K562 (cell line): ENCODE data around the gene ASPG. TPM values are rescaled to one million over a fixed set of nuclear protein-coding genes. Genes with fewer than 3 reads are reported as not detected.
"Not testable (repeated sequence)": the region's sequence is repeated elsewhere in the genome, so short reads cannot be mapped to it uniquely, and the experiment has no call there.

ENCODE experiments used
- ATAC-seq: fragments of 200-7000 bp; cut with Tn5 transposase; 3 replicates; pipeline ENCODE4 v1.9.1; 2020; ENCODE audit warnings: moderate library complexity
- BruUV-seq: library from RNA; stranded (reverse); fragments of 400-500 nt; replicated peaks from 2 replicates; lab custom pipeline; 2021; lab: Mats Ljungman, UMichigan
- CTCF ChIA-PET: fragments of 300-600 bp; formaldehyde crosslinking; extraction: SDS; loops from one replicate; lab custom pipeline; 2021; ENCODE audit warnings: low intra/inter-chr PET ratio; lab: Yijun Ruan, JAX
- POLR2A ChIA-PET: fragments of 300-600, 350-650 bp; sonication (Branson Sonifier 250); formaldehyde crosslinking; extraction: SDS; loops from one replicate; lab custom pipeline; 2021; ENCODE audit warnings: antibody characterized with exemption, inconsistent platforms; lab: Yijun Ruan, JAX
- DNase-seq, 4 experiments: peaks; one replicate each; pipeline versions ENCODE4 v3.0.0 to v3.0.0-alpha.2; 2011 to 2018; ENCODE audit warnings: low spot score in 3 of 4, mixed read lengths in 3 of 4; ENCODE audit errors: extremely low read depth in 1 of 4
- FAIRE-seq: peaks from 2 replicates; lab custom pipeline; 2011; peaks lifted over from hg19 to GRCh38; lab: Jason Lieb, UNC
- H2AFZ ChIP-seq: 2 replicates; pipeline ENCODE4 v1.6.0; 2011; ENCODE audit warnings: low read depth, low read length, control low read depth, inconsistent platforms
- H3K27ac ChIP-seq: fragments of 200-600 bp; 3 replicates; pipeline ENCODE4 v1.8.0; 2011; ENCODE audit warnings: low read depth, mild to moderate bottlenecking, control low read depth, inconsistent platforms, low read length, moderate library complexity, mixed read lengths; ENCODE audit errors: extremely low read depth
- H3K27me3 ChIP-seq, 2 experiments: fragments of 300-600 bp in 1 of 2; 2 replicates in 1 of 2; 3 replicates in 1 of 2; pipeline versions ENCODE4 v1.6.0 to v1.8.0; 2011; ENCODE audit warnings: inconsistent platforms in 2 of 2, low read length in 2 of 2, mild to moderate bottlenecking in 1 of 2, mixed read lengths in 1 of 2, moderate library complexity in 1 of 2; ENCODE audit not compliant: control insufficient read depth in 2 of 2, insufficient read depth in 2 of 2
- H3K36me3 ChIP-seq: fragments of 300-600 bp; 3 replicates; pipeline ENCODE4 v1.8.0; 2011; ENCODE audit warnings: mild to moderate bottlenecking, low read length, inconsistent platforms; ENCODE audit not compliant: control insufficient read depth, insufficient read depth
- H3K4me1 ChIP-seq, 2 experiments: fragments of 200-600 bp in 1 of 2; replicated peaks in 1 of 2; 2 replicates in 1 of 2; 3 replicates in 1 of 2; pipeline versions ENCODE4 v1.5.1 to v1.8.0; 2011; ENCODE audit warnings: inconsistent platforms in 2 of 2, low read length in 2 of 2, mild to moderate bottlenecking in 1 of 2, mixed read lengths in 1 of 2, moderate library complexity in 1 of 2; ENCODE audit not compliant: control insufficient read depth in 2 of 2, insufficient read depth in 2 of 2
- H3K4me2 ChIP-seq: 2 replicates; pipeline ENCODE4 v1.6.1; 2011; ENCODE audit warnings: low read length, control low read depth, inconsistent platforms, mixed read lengths; ENCODE audit not compliant: insufficient read depth
- H3K4me3 ChIP-seq: fragments of 200-600 bp; sonication (generic), shearing (Covaris generic); 2 replicates; pipeline ENCODE4 v1.5.1; 2016; ENCODE audit warnings: control low read depth, inconsistent platforms
- H3K79me2 ChIP-seq: fragments of 200-600 bp; 3 replicates; pipeline ENCODE4 v1.8.0; 2011; ENCODE audit warnings: low read length, inconsistent platforms; ENCODE audit not compliant: control insufficient read depth, insufficient read depth
- H3K9ac ChIP-seq, 2 experiments: 2 replicates each; pipeline versions ENCODE4 v1.6.0 to v1.6.1; 2011; ENCODE audit warnings: low read depth in 2 of 2, low read length in 2 of 2, control low read depth in 1 of 2, inconsistent platforms in 1 of 2, mild to moderate bottlenecking in 1 of 2, mixed read lengths in 1 of 2; ENCODE audit not compliant: insufficient read depth in 1 of 2
- H3K9me1 ChIP-seq: one replicate; pipeline ENCODE4 v1.6.0; 2011; ENCODE audit warnings: inconsistent platforms, mild to moderate bottlenecking, low read length, moderate library complexity; ENCODE audit not compliant: control insufficient read depth, insufficient read depth
- H3K9me3 ChIP-seq: replicated peaks from 2 replicates; pipeline ENCODE4 v1.5.1; 2011; ENCODE audit warnings: low read depth, low read length, inconsistent platforms; ENCODE audit not compliant: control insufficient read depth, insufficient read depth
- H4K20me1 ChIP-seq: replicated peaks from 2 replicates; pipeline ENCODE4 v1.6.1; 2011; ENCODE audit warnings: low read length, inconsistent platforms, mixed read lengths; ENCODE audit not compliant: control insufficient read depth, insufficient read depth
- BMI1 ChIP-seq: fragments of 150-350 bp; IDR thresholded peaks from 2 replicates; pipeline ENCODE4 v1.6.1; 2014; ENCODE audit warnings: low read length
- CHD2 ChIP-seq: IDR thresholded peaks from 2 replicates; pipeline ENCODE4 v1.6.1; 2011; ENCODE audit warnings: low read depth, low read length
- HMGN3 ChIP-seq: IDR thresholded peaks from 2 replicates; pipeline ENCODE4 v1.6.1; 2011; ENCODE audit warnings: borderline replicate concordance, low read depth, mild to moderate bottlenecking, mixed read lengths, low read length; ENCODE audit not compliant: insufficient read length; ENCODE audit errors: extremely low read depth
- HOMEZ ChIP-seq: fragments of 250-450 bp; sonication (Bioruptor Pico); IDR thresholded peaks from 2 replicates; pipeline ENCODE4 v1.4.0; 2020; ENCODE audit warnings: mild to moderate bottlenecking, moderate library complexity
- SUPT5H ChIP-seq: fragments of 450-650 bp; IDR thresholded peaks from 2 replicates; pipeline ENCODE4 v1.6.1; 2016
- ZNF23 ChIP-seq: fragments of 250-450 bp; sonication (Bioruptor Pico); IDR thresholded peaks from 2 replicates; pipeline ENCODE4 v1.4.0; 2020; ENCODE audit warnings: mild to moderate bottlenecking
- WGBS: fragments of 100-300 bp; shearing (Covaris generic); methylation state at CpG from one replicate; pipeline ENCODE4 v1.1.6; 2016; ENCODE audit warnings: low coverage, mixed read lengths; ENCODE audit not compliant: insufficient coverage; ENCODE audit errors: missing lambda C conversion rate; 5-methylcytosine and 5-hydroxymethylcytosine counted together
- in situ Hi-C: fragments of 300-500 bp; cut with MboI; formaldehyde crosslinking; loops from 4 replicates; pipeline ENCODE4 v1.15.0; 2018; ENCODE audit warnings: inconsistent platforms, mixed read lengths
- intact Hi-C: fragments of 100-400 bp; cut with micrococcal nuclease; formaldehyde crosslinking; loops from 2 replicates; pipeline ENCODE4 v1.14.2; 2022
- polyA plus RNA-seq, 8 experiments: library from polyadenylated mRNA; depleted of rRNA in 4 of 8; stranded (reverse) in 5 of 8; unstranded in 3 of 8; fragments of >200 nt; fragmentation: Nextera tagmentation in 2 of 8; fragmentation: Illumina TruSeq in 1 of 8; extraction: Ambion mirVana in 2 of 8; extraction: Trizol in 1 of 8; gene quantifications; 2 replicates each; pipeline versions ENCODE4 v1.2.1 to v1.2.3, GENCODE V29; 2011 to 2014; ENCODE audit warnings: inconsistent platforms in 1 of 8, missing spikeins in 1 of 8
- total RNA-seq, 7 experiments: library from RNA; depleted of rRNA in 6 of 7; stranded (reverse); fragments of >200 nt in 6 of 7; fragmentation: Illumina TruSeq in 2 of 7; extraction: Trizol in 2 of 7; gene quantifications; 2 replicates each; pipeline versions ENCODE4 v1.2.1 to v1.2.3, GENCODE V29; 2011 to 2021; ENCODE audit warnings: low replicate concordance in 1 of 7
- TF ChIP-seq, protein P1 (sequence below): sonication (generic); formaldehyde crosslinking; IDR thresholded peaks from 2 replicates; pipeline ENCODE4 v1.8.0; 2022; ENCODE audit warnings: mild to moderate bottlenecking, missing genetic modification reagents, borderline replicate concordance
- TF ChIP-seq, protein P2 (sequence below): fragments of 450-650 bp; formaldehyde crosslinking; IDR thresholded peaks from 2 replicates; pipeline ENCODE4 v1.4.0; 2020; ENCODE audit warnings: mild to moderate bottlenecking, mixed read lengths

The ASPG gene
- total and polyA plus RNA-seq, 9 of the 15 experiments (the other 6 are each of a cell fraction or from before 2014, with no cell fraction given), result 0.18 TPM; not detected in 8

- H3K79me2 ChIP-seq, H3K4me3 ChIP-seq, DNase-seq, H4K20me1 ChIP-seq, H3K9me3 ChIP-seq, intact Hi-C loops, in situ Hi-C loops, FAIRE-seq, CTCF ChIA-PET, H3K9me1 ChIP-seq, ATAC-seq, H3K27ac ChIP-seq, BruUV-seq, H2AFZ ChIP-seq, POLR2A ChIA-PET, H3K36me3 ChIP-seq, H3K4me2 ChIP-seq, H3K27me3 ChIP-seq, H3K9ac ChIP-seq: not testable (repeated sequence)
- WGBS, result 6% methylated on average over 2 of the region's 7 CpGs
- H3K4me1 ChIP-seq, result peaks cover 0 to 44% of the 10 kb centered on the region in 2 experiments; a peak in 2 of 5 replicates
Measured at GRCh38 chr14:104153394-104153755, 67.9 kb downstream of the ASPG start.

DNA sequence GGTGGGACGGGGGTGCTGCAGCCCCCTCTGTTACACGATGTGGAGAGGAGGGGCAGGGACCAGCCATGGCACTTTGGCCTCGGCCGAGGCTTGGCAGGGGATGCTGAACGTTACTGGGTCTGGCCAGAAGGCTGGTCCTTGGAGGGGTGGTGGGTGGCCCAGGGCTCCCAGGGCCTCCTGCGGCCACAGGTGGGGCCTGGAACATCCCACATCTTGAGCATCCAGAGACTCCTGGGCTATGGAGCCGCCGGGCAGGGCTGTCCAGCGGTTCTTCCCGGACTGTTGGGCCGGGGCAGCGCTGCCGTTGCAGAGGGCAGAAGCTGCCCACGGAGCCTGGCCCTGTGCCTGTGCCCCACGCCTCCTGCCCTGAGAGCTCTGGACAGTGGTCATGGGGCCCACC is 68.7 kb downstream of the ASPG start:
- no peak overlapping the region for H3K4me2 ChIP-seq
- H3K9me1 ChIP-seq, result no peaks in the 10 kb centered on the region
- H3K9ac ChIP-seq, result no peak overlapping the region
- peaks cover 0 to 5% of the 10 kb centered on the region in 2 experiments; a peak in 1 of 5 replicates for H3K27me3 ChIP-seq
- no peak overlapping the region for H2AFZ ChIP-seq
- H3K79me2 ChIP-seq, result no peaks in the 10 kb centered on the region
- H3K4me3 ChIP-seq, result no peak overlapping the region
- peaks cover 2 to 48% of the 10 kb centered on the region in 2 experiments; a peak in 3 of 5 replicates for H3K4me1 ChIP-seq
- BruUV-seq, result no TSS peak
- H3K9me3 ChIP-seq, result no peaks in the 10 kb centered on the region
- FAIRE-seq, result no peak
- H4K20me1 ChIP-seq, result peaks cover 6% of the 10 kb centered on the region; the same call in 1 of the 2 replicates
- POLR2A ChIA-PET, result interaction anchor here (0.6 kb wide), 1 partner anchor 33 kb away, joined by 3 read pairs; no protein-coding TSS in a partner anchor
- H3K27ac ChIP-seq, result no peak overlapping the region
- TF ChIP-seq HMGN3 (no peak), CHD2 (no peak), SUPT5H (no peak), BMI1 (no peak), HOMEZ (no peak), ZNF23 (no peak)
- TF ChIP-seq, protein P1, sequence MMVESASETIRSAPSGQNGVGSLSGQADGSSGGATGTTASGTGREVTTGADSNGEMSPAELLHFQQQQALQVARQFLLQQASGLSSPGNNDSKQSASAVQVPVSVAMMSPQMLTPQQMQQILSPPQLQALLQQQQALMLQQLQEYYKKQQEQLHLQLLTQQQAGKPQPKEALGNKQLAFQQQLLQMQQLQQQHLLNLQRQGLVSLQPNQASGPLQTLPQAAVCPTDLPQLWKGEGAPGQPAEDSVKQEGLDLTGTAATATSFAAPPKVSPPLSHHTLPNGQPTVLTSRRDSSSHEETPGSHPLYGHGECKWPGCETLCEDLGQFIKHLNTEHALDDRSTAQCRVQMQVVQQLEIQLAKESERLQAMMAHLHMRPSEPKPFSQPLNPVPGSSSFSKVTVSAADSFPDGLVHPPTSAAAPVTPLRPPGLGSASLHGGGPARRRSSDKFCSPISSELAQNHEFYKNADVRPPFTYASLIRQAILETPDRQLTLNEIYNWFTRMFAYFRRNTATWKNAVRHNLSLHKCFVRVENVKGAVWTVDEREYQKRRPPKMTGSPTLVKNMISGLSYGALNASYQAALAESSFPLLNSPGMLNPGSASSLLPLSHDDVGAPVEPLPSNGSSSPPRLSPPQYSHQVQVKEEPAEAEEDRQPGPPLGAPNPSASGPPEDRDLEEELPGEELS (CRISPR knock-in tag), result no peak
- TF ChIP-seq, protein P2, sequence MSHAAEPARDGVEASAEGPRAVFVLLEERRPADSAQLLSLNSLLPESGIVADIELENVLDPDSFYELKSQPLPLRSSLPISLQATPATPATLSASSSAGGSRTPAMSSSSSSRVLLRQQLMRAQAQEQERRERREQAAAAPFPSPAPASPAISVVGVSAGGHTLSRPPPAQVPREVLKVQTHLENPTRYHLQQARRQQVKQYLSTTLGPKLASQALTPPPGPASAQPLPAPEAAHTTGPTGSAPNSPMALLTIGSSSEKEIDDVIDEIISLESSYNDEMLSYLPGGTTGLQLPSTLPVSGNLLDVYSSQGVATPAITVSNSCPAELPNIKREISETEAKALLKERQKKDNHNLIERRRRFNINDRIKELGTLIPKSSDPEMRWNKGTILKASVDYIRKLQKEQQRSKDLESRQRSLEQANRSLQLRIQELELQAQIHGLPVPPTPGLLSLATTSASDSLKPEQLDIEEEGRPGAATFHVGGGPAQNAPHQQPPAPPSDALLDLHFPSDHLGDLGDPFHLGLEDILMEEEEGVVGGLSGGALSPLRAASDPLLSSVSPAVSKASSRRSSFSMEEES, result no peak
- DNase-seq, result no peak
- H3K36me3 ChIP-seq, result no peaks in the 10 kb centered on the region
- CTCF ChIA-PET, result no interaction called here
- no peak for ATAC-seq
- WGBS, result 37% methylated on average over 13 of the region's 15 CpGs
- in situ Hi-C loops, result no loop called here
- intact Hi-C loops, result no loop called here
